ENCODE results near the gene TMOD4.

The TMOD4 gene

DNA sequence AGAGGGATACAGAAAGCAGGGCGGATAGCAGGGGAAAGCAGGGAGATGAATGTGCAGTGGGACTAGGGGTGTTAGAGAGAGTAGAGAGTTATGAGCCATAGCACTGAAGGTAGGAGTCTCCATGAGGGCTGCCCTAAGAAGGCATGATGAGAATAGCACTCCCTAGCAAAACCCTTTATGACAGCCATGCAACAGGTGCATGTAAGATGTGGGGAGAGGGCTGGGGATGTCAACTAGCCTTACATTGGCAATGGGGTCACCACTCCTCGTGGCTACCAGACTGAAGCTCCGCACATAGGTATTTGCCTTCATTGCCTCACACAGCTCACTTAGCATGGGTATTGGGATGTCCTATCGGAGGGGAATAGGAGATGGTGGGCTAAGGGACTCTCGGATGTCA, 4.6 kb downstream of the TMOD4 start:
- no peak for DNase-seq (ENCODE audit: low read depth)
- no peak overlapping the region for H3K4me3 ChIP-seq (ENCODE audit: low read depth, low read length)
- TF ChIP-seq, protein P1, sequence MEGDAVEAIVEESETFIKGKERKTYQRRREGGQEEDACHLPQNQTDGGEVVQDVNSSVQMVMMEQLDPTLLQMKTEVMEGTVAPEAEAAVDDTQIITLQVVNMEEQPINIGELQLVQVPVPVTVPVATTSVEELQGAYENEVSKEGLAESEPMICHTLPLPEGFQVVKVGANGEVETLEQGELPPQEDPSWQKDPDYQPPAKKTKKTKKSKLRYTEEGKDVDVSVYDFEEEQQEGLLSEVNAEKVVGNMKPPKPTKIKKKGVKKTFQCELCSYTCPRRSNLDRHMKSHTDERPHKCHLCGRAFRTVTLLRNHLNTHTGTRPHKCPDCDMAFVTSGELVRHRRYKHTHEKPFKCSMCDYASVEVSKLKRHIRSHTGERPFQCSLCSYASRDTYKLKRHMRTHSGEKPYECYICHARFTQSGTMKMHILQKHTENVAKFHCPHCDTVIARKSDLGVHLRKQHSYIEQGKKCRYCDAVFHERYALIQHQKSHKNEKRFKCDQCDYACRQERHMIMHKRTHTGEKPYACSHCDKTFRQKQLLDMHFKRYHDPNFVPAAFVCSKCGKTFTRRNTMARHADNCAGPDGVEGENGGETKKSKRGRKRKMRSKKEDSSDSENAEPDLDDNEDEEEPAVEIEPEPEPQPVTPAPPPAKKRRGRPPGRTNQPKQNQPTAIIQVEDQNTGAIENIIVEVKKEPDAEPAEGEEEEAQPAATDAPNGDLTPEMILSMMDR (IDR thresholded peaks at IDR 0.05; ENCODE audit: insufficient read depth, low read depth, low read length, missing control alignments), result no peak

GRCh38 chr1:151167116-151167515, 8.7 kb downstream of the TMOD4 start:
- DNase-seq (ENCODE audit: low read depth), result no peak
- TF ChIP-seq, protein P1 (IDR thresholded peaks at IDR 0.05; ENCODE audit: insufficient read depth, low read depth, low read length, missing control alignments), result no peak
- peak overlapping the region; percentile 98 for H3K4me3 ChIP-seq (ENCODE audit: low read depth, low read length)

GRCh38 chr1:151166505-151166956, 9.2 kb downstream of the TMOD4 start:
- peak overlapping the region; percentile 98 for H3K4me3 ChIP-seq (ENCODE audit: low read depth, low read length)
- TF ChIP-seq, protein P1 (IDR thresholded peaks at IDR 0.05; ENCODE audit: insufficient read depth, low read depth, low read length, missing control alignments), result no peak
- peak; percentile 40 for DNase-seq (ENCODE audit: low read depth)

DNA sequence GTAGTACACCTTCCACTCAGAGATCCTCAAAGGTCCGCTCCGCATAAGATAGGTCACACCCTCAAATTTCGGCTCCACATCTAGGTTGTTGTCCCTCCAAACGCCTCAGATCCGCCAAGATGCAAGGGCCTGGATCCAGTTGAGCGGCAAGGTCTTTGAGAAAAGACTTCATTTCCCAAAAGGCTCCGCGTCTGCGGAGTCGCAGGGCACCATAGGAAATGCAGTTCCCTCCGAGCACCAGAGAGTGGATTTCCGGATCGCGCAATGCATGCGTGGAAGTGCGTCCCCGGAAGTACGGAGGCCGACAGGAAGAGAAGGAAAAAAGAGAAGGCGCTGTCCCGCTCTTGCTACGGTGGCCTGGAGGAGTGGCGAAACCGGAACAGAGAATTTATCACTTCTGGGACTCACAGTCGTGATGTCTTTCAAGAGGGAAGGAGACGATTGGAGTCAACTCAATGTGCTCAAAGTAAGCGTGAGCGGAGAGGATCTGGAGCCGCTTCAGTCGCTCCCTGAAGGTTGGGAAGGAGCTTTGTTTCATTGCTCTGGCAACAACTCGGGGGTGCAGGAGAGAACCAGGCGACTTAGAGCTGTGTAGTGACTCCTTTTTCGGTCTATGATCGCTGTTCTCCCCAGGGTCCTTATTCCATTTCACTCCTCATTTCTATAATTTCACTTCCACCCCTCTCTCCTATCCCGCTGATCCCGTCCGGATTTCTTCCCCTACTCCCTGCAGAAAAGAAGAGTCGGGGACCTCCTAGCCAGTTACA, 9.9 kb downstream of the TMOD4 start, which contains the start of the genes LYSMD1 and SCNM1:
Gene LYSMD1 (minus strand): TSS at position 165 of the 767 bp plus-strand sequence. CDS start 644 bp downstream, outside the sequence.
Gene SCNM1 (plus strand): TSS at position 407 of the 767 bp plus-strand sequence. CDS start 9 bp downstream, at position 416.
- peak within 1 kb of the TSS; percentile 98 for H3K4me3 ChIP-seq (ENCODE audit: low read depth, low read length)
- DNase-seq (ENCODE audit: low read depth), result peak; percentile 99
- TF ChIP-seq, protein P1 (IDR thresholded peaks at IDR 0.05; ENCODE audit: insufficient read depth, low read depth, low read length, missing control alignments), result no peak

- peak overlapping the region; percentile 71 for H3K4me3 ChIP-seq (ENCODE audit: low read depth, low read length)
- peak; percentile 32 for DNase-seq (ENCODE audit: low read depth)
- TF ChIP-seq, protein P1 (IDR thresholded peaks at IDR 0.05; ENCODE audit: insufficient read depth, low read depth, low read length, missing control alignments), result no peak
These were observed 10.5 kb downstream of the TMOD4 start for GRCh38 chr1:151165281-151165737.

DNA sequence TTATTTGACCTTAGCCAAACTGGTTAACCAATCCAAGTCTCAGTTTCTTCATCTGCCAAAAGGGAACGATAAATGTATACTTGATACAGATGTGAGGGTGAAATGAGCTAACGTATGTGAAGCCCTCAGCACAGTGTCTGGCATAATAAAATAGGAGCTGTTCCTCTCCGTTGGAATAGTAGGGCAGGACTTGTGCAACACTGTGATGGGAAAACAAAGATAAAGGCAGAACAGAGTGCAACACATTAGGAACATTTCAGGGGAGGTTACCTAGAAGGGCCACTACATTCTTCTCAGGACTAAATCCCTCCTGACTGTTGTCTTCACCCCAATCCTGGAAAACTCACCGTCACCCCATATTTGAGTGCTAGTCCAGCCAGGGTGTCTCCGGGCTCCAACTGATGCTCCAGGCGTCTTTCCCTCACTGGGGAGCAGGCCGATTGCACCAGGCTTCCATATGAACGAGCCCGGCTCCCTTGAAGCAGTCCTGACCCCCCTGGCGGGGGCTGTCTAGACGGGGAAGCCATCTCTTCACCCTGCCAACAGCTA, 11.0 kb downstream of the TMOD4 start:
- TF ChIP-seq, protein P1 (IDR thresholded peaks at IDR 0.05; ENCODE audit: insufficient read depth, low read depth, low read length, missing control alignments), result no peak
- H3K4me3 ChIP-seq (ENCODE audit: low read depth, low read length), result peak overlapping the region; percentile 71
- DNase-seq (ENCODE audit: low read depth), result no peak

All from GM12865 (cell line).